Sigmoid colon (tissue), 4 donors: ENCODE results near the gene MATCAP1.

Experiments used
- EP300 ChIP-seq, 4 donors: sonication (generic); formaldehyde crosslinking; IDR thresholded peaks; one replicate each; pipeline ENCODE4 v1.6.1; 2017; ENCODE audit warnings: antibody characterized with exemption in 4 of 4
- POLR2AphosphoS5 ChIP-seq, 4 donors: sonication (generic); formaldehyde crosslinking; IDR thresholded peaks; one replicate each; pipeline ENCODE4 v1.6.1; 2017; ENCODE audit warnings: antibody characterized with exemption in 4 of 4

DNA sequence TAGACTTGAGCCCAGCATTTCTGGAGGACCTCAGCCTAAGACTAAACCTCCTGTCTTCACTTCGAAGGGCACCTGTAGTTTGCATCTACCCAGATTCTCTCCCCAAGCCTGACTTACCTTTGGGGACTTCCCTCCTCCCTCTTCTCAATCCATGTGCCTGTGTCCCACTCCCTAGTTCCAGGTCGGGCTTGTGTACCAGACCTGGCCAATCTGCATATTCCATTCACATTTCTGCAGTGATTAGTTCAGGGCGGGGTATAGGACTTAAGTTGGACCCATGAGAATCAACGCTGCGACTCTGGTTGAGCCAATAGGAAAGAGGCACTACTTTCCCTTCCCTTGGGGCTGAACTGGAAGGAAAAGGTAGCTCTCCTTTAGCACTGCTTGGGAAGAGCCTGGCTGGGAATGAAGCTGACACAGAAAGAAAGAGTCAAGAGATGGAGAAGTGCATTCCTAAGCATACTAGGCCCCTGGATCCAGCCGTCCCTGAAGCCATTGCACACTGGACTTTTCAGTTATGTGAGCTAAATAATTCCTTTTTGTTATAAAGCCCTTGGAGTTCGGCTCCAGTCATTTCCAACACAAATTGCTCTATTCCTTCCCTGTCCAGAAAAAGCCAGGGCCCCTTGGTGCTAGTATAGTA lies 26.5 kb downstream of the MATCAP1 start:
- TF ChIP-seq EP300 (IDR thresholded peaks at IDR 0.05) (no peak), POLR2AphosphoS5 (IDR thresholded peaks at IDR 0.05) (no peak)
